Ovary (tissue), 3 donors: ENCODE data around the gene SSPN.

ENCODE experiments used
- EP300 ChIP-seq: sonication (generic); formaldehyde crosslinking; IDR thresholded peaks from one replicate; pipeline ENCODE4 v1.6.1; 2017; ENCODE audit warnings: antibody characterized with exemption
- POLR2A ChIP-seq: fragments of 450-650 bp; IDR thresholded peaks from one replicate; pipeline ENCODE4 v1.6.1; 2017; ENCODE audit warnings: antibody characterized with exemption, mild to moderate bottlenecking, moderate library complexity
- TF ChIP-seq, protein P1 (sequence below), 3 donors: fragments of 450-650 bp in 2 of 3; fragments of 200-600 bp in 1 of 3; IDR thresholded peaks; one replicate each; pipeline versions ENCODE4 v1.5.1 to v1.8.0; 2016 to 2022; ENCODE audit warnings: antibody characterized with exemption in 3 of 3, mild to moderate bottlenecking in 1 of 3
- donor health status: DM: no; HTN: no; CAD: no.

- TF ChIP-seq, protein P1, sequence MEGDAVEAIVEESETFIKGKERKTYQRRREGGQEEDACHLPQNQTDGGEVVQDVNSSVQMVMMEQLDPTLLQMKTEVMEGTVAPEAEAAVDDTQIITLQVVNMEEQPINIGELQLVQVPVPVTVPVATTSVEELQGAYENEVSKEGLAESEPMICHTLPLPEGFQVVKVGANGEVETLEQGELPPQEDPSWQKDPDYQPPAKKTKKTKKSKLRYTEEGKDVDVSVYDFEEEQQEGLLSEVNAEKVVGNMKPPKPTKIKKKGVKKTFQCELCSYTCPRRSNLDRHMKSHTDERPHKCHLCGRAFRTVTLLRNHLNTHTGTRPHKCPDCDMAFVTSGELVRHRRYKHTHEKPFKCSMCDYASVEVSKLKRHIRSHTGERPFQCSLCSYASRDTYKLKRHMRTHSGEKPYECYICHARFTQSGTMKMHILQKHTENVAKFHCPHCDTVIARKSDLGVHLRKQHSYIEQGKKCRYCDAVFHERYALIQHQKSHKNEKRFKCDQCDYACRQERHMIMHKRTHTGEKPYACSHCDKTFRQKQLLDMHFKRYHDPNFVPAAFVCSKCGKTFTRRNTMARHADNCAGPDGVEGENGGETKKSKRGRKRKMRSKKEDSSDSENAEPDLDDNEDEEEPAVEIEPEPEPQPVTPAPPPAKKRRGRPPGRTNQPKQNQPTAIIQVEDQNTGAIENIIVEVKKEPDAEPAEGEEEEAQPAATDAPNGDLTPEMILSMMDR (IDR thresholded peaks at IDR 0.05): no peak
- no peak for TF ChIP-seq POLR2A
- TF ChIP-seq EP300: no peak
Observed at GRCh38 chr12:26177283-26177682, 18.1 kb upstream of the SSPN start.
